G401.6 (cell line): ENCODE measurements around the gene TAPBP.
A peak's percentile ranks its signal among the peaks of the same experiment; 100 is the strongest.
"Not testable (repeated sequence)": the region's sequence is repeated elsewhere in the genome, so short reads cannot be mapped to it uniquely, and the experiment has no call there.

Experiments
- FAIRE-seq: peaks from 2 replicates; lab custom pipeline; 2012; peaks lifted over from hg19 to GRCh38; lab: Jason Lieb, UNC

The TAPBP gene

GRCh38 chr6:33276581-33276863 is 37.4 kb downstream of the TAPBP start:
- FAIRE-seq = peak; percentile 95

GRCh38 chr6:33275795-33276580 is 37.9 kb downstream of the TAPBP start:
- not testable (repeated sequence) for FAIRE-seq

GRCh38 chr6:33273924-33274902 is 39.7 kb downstream of the TAPBP start:
- FAIRE-seq = no peak

- FAIRE-seq = no peak
These were observed 40.6 kb downstream of the TAPBP start for GRCh38 chr6:33273129-33273923.

GRCh38 chr6:33272275-33273128 is 41.4 kb downstream of the TAPBP start:
- no peak for FAIRE-seq

GRCh38 chr6:33271468-33272274 is 42.2 kb downstream of the TAPBP start, which contains the start of the genes RPS18 and VPS52:
Gene RPS18, plus strand, starts transcription at chr6:33272075. Its CDS starts 45 bp downstream, at chr6:33272120.
Gene VPS52, minus strand, starts transcription at chr6:33271876. Its CDS starts 201 bp downstream, at chr6:33271675.
- peak; percentile 96 for FAIRE-seq

GRCh38 chr6:33271117-33271467 is 42.8 kb downstream of the TAPBP start:
- FAIRE-seq = no peak

GRCh38 chr6:33264015-33264414 is 49.9 kb downstream of the TAPBP start:
- no peak for FAIRE-seq

- not testable (repeated sequence) for FAIRE-seq
These were observed 51.4 kb downstream of the TAPBP start for GRCh38 chr6:33262490-33262889.

- FAIRE-seq = no peak
These were observed 54.8 kb downstream of the TAPBP start for GRCh38 chr6:33259032-33259431.

- no peak for FAIRE-seq
These were observed 59.3 kb downstream of the TAPBP start for GRCh38 chr6:33254591-33254990.

GRCh38 chr6:33252759-33253158 is 61.1 kb downstream of the TAPBP start:
- no peak for FAIRE-seq

- FAIRE-seq = no peak
These were observed 62.4 kb downstream of the TAPBP start for GRCh38 chr6:33251395-33252012.

- no peak for FAIRE-seq
These were observed 63.1 kb downstream of the TAPBP start for GRCh38 chr6:33250731-33251130.

GRCh38 chr6:33249732-33250630 is 63.9 kb downstream of the TAPBP start:
- no peak for FAIRE-seq
